Measurements from ENCODE around the gene CDHR2. TPM values are rescaled to one million over a fixed set of nuclear protein-coding genes. Genes with fewer than 3 reads are reported as not detected.
A peak's percentile ranks its signal among the peaks of the same experiment; 100 is the strongest.

The CDHR2 gene
- total RNA-seq, 1 donor from 2014 or later = under 0.01 TPM

GRCh38 chr5:176620333-176620981, 71.3 kb downstream of the CDHR2 start:
- no peak for DNase-seq (ENCODE audit: low read depth in 2 of 2)

DNA sequence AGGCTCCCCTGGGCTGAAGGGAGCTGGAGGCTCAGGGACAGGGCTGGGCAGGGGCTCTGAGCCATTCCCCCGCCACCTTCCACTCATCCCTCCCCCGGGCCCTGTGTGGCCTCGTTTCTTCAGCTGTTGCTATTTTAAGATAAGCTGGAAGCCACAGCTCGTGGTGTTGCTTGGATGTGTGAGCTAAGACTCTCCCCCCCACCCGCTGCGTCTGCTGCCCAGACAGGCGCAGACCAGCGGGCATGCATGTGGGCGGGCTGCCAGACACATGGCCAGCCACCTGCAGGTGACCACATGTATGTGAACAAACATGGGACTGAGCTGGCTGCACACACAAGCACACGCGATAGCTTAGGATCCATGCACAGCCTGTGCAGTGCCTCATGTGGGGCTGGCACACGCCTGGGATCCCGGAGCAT, 72.5 kb downstream of the CDHR2 start:
- no peak for DNase-seq (ENCODE audit: low read depth in 2 of 2)

DNA sequence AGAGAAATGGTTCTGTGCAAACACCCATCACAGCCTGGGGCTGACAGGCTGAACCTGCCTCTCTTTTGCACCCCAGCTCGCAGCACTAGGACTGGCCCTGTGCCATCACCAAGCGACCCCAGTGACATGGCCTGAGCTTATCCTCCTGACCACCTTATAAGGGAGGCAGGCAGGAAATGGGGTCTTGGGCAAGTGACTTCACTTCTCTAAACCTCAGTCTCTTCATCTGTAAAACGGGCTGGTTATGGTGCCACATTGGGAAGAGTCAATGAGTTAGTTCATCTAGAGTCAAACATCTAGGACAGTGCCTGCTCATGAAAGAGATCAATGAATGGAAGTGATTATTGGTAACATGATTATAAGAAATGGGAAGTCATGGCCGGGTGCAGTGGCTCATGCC, 75.0 kb downstream of the CDHR2 start:
- DNase-seq (ENCODE audit: low read depth in 2 of 2) = no peak

DNA sequence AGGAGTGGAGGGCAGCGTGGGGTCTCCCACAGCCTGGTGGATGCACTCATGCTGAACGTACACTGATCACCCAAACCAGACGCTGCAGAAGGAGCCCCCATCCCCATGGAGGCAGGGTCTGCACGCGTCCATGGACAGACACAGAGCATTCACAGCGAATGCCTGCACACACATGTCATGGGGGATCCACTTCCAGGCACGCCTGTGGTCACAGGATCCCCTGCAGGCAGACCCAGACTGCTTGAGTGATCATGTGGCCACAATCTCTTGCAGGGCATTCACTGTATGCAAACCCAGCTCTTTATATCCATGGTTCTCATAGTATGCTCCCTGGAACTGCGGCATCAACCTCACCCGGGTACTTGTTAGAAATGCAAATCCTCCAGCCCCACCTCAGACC, 75.8 kb downstream of the CDHR2 start:
- DNase-seq (ENCODE audit: low read depth in 2 of 2) = no peak

- no peak for DNase-seq (ENCODE audit: low read depth in 2 of 2)
Measured at GRCh38 chr5:176625512-176625911, 76.4 kb downstream of the CDHR2 start.

DNA sequence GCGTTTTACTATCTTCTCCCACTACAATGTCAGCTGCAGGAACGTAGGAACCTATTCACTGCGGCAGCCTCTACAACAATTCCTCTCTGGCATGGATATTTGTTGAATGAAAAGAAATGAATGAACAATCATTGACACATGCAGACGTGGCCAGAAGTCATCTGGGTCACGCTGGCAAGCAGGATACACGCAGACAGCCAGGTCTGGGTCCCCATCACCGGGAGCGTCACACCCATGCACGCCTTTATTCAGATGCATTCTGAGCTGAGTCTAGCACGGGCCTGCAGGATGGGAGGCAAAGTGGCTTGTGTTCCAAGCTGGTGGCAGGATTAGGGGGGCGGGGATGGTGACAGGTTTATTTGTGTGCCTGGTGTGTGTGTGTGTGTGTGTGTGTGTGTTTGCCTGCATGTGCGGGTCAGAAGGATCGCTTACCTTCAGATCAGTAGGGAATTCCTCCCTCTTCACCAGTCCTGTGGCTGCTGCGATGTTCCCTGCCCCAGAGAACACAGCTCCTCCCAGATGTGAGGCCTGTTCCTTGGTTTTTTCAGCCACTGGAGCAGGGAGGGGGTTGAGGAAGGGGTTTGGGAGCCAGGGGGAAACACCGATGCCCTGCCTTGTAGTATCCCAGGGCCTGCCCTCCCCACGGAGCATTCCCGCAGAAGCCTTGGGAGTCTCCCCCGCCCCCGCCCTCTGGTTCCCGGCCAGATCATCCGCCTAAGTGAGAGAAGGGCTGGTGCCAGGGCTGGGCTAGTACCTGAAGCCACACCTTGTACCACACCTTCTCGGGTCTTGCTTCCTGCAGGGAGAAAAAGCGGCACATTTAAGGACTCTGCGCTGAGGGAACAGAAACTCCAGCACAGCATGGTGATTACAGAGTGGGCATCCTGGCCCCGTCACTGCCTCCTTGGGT, 77.1 kb downstream of the CDHR2 start:
- no peak for DNase-seq (ENCODE audit: low read depth in 2 of 2)

DNA sequence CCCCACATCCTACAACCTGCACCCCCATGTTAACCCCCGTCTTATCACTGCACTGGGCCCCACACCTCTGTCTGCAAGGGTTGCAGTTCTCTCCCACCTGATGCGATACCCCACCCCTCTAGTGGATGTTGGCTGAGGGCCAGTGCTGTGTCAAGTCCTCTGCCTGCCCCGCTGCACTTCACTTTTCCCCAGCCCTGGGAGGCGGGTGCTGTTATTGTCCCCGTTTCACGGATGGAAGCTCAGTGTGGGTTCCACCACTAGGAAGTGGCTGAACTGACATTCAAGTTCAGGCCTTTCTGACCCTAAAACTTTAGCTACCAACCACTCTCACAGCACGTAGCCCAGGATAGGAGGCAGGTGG, 77.7 kb downstream of the CDHR2 start:
- DNase-seq (ENCODE audit: low read depth in 2 of 2) = no peak

DNA sequence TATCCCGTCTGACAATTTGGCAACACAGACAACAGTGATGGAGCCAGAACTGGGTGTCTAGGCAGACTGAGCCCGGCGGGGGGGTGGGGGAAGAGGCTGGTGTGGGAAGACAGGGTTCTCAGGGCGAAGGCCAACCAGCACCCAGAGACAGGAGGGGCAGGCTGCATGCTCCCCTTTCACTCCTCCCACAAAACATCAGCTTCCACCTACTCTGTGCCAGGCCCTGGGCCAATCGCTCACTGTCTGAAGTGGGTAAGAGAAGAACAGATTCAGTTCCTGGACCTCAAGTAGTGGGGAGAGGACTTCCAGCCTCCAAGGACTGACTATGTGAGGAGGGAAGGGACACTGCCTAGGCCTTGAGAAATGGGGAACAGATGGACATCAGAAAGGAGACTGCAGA, 78.4 kb downstream of the CDHR2 start:
- DNase-seq (ENCODE audit: low read depth in 2 of 2) = no peak

DNA sequence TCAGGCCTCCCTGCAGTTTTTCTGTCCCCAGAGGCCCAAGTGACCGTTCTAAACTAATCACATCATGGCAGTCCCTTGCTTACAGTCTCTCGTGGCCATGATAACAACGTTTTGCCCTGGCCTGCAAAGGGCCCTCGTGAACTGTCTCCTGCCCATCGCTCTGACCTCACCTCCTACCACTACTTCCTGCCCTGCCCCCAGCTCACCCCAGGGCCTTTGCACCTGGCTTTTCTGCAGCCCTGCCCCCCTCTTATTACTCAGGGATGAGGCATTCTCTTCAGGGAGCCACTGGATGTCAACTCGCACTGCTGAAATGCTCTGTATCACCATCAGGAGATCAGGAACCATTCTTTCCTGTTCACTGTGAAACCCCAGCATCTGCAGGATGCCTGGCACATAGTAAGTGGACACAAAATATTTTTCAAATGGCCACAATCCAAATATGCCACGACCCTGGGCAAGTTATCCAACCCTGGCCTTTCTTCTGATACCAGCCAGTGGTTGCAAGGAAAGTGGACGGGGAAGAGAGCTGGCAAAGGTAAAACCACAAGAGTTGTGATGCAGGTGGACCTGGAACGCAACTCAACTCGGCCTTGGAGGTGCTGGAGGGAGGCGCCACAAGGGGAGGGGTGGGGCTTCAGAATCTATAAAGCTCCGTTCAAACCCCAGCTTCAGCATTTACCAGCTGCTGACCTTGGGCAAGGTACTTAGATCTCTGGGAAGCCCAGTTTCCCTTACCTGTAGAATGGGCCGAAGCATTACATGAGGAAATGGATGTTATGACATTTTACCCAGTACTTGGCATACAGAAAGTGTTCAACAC, 79.5 kb downstream of the CDHR2 start:
- peak; percentile 57 to 69 for DNase-seq (ENCODE audit: low read depth in 2 of 2)

GRCh38 chr5:176629317-176629852, 80.2 kb downstream of the CDHR2 start:
- no peak for DNase-seq (ENCODE audit: low read depth in 2 of 2)

GRCh38 chr5:176629853-176630680, 80.9 kb downstream of the CDHR2 start, which contains the start of the genes EIF4E1B and SNCB:
TSS of gene EIF4E1B (plus strand) at chr5:176630675. CDS start at chr5:176642788, 12,113 bp downstream.
TSS of gene SNCB (minus strand) at chr5:176630534. CDS start at chr5:176629654, 880 bp downstream.
- DNase-seq (ENCODE audit: low read depth in 2 of 2) = peak in 1 of 2 donors; percentile 69

DNA sequence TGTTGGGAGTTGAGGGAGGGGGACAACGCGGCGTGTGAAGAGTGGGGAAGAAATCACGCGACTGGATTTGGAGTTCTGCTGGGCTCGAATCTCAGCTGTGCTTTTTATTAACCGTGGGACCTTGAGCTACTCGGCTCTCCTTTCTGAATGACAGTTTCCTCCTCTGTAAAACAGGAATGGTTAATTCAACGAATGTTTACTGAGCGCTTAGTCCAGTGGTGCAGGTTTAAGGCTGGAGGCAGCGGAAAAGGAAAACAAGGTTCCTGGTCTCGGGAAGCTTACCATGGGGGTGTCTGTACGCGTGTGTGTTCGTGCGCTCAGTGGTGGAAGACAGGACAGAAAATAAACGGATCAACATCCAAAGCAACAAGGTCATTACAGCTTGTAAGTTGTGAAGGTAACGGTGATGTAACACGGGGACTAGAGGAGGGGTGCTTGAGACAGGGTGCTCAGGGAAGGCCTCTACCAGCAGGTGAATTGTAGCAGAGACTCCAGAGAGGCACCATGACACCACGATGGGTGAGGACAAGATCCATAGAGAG, 81.6 kb downstream of the CDHR2 start:
- no peak for DNase-seq (ENCODE audit: low read depth in 2 of 2)

DNA sequence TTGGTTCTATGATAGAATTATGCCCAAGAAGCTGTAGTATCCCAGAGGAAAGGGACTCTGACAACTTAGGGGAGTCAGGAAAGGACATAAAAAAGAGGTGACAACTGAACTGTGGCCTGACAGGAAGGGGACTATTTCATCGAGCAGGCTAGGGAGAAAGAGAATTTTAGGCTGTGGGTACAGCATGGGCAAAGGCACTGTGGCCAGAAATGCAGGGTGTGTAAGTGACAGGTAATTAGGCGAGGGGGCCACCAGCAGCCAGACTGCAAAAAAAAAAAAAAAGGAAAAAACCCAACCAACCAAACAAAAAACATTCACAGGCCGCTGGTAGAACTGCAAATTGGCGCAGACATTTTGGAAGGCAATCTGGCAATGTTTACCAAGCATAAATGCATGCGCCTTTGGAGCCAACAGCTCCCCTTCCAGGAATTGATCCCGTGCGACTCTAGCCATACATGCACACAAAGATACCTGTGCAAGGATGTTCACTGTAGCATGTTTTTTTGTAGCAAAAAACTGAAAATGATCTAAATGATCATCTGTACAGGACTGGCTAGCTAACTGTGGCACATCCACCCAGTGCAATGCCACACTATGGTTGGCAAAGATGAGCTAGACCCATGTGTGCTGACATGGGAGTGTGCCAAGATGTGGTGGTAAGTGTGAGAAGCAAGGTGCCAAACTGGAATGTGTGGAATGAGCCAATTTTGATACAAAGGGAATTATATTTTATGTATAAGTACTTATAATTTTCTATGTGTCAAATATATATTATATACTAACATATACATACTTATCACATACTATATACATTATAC, 82.5 kb downstream of the CDHR2 start:
- no peak for DNase-seq (ENCODE audit: low read depth in 2 of 2)

- no peak for DNase-seq (ENCODE audit: low read depth in 2 of 2)
Measured at GRCh38 chr5:176632745-176633144, 83.6 kb downstream of the CDHR2 start.

GRCh38 chr5:176633598-176633997, 84.5 kb downstream of the CDHR2 start:
- no peak for DNase-seq (ENCODE audit: low read depth in 2 of 2)

DNA sequence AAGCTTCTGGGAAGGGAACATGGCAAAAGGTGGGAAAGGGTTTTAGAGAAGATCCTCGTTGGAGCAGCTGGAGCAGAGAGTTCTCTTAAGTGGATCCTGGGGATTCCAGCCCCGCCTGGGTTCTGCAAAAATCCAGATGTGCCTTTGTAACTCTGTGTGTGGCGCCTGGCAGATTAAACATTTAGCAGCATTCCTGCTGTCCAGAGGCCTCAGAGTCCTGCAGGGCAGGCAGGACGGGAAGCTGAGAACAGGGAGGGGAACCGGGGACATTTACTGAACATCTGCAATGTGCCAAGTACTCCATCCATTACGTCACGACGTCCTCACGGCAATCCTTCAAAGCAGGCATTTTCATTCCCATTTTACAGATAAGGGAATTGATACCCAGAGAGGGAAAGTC, 87.3 kb downstream of the CDHR2 start:
- no peak for DNase-seq (ENCODE audit: low read depth in 2 of 2)

DNA sequence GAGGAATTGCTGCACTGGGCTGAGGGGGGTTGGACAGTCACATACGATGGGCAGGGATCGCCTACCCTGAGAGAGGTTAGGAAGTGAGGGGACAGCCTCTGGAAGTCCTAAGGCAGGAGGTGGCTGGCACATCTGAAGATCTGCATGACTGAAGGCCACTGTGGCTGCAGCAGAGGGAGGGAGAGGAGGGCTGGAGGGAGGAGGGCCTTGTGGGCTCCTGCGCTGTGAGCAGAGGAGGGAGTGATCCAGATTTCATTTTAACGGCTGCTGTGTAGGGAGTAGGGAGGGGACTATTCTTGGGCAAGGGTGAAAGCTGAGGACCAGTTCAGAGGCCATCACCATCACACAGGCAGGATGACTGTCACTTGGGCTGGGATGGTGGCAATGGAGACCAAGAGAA, 88.4 kb downstream of the CDHR2 start:
- DNase-seq (ENCODE audit: low read depth in 2 of 2) = no peak

DNA sequence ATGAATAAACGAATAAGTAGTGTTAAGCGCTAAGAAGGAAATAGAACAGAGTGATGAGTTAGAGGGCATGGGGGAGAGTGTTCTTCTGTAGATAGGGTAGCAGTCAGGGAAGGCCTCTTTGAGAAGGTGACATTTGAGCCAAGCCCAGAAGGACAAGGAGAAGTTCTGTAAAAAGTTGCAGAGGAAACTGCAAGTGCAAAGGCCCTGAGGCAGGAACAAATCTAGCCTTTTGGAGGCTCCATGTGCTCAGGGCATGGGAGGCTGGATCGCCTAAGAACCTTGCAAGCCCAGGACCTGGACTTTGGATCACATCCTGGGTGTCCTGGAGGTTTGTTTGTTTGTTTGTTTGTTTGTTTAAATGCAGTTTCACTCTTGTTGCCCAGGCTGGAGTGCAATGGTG, 89.3 kb downstream of the CDHR2 start:
- no peak for DNase-seq (ENCODE audit: low read depth in 2 of 2)

DNA sequence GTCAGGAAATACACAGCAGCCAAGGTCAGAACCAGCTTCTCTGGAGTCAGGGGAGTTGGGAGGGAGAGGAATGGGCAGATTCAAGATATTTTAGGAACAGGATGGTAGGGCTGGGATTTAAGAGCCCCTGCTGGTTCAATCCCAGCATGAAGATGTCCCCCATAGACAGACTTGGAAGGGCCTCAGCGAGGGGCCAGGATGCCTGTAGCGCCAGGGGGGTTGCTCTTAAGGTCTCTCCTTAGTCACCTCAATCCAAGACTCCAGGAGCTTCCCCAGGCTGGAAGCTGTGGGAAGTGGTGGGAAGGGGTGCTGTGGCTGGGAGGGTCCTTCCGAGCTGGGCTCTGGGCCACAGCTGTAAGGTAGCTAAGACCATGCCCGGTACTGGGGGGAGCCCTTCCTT, 90.1 kb downstream of the CDHR2 start:
- DNase-seq (ENCODE audit: low read depth in 2 of 2) = no peak

DNA sequence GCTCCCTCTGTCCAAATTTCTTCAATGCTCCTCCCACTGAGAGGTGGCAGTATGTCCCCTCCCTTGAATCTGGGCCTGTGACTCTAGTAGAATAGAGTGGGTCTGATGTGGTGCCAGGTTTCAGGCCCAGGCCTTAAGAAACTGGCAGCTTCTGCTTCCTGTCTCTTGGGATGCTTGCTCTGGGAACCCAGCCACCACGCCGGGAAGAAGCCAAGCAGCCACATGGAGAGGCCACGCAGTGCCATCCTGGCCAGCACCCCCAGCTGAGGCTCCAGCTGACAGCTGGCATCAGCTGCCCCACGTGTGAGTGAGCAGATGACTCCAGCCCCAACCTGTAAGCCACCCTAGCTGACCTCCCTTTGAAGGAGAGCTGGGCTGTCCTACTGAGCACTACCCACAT, 90.8 kb downstream of the CDHR2 start:
- no peak for DNase-seq (ENCODE audit: low read depth in 2 of 2)

Measured in dermis microvascular lymphatic vessel endothelial cell (primary cell).